ENCODE data around the gene KCNS1.

Gene KCNS1

GRCh38 chr20:45044601-45045000, 56.3 kb downstream of the KCNS1 start:
- no peak for DNase-seq

- DNase-seq: no peak
Measured at GRCh38 chr20:45044084-45044573, 56.8 kb downstream of the KCNS1 start.

- no peak for DNase-seq
Measured at GRCh38 chr20:45042978-45043377, 57.9 kb downstream of the KCNS1 start.

All from activated T-cell treated with anti-CD3 and anti-CD28 coated beads for 4 hours (primary cell).